ENCODE data around the gene FOXP1. TPM values are rescaled to one million over a fixed set of nuclear protein-coding genes. Genes with fewer than 3 reads are reported as not detected.
A peak's percentile ranks its signal among the peaks of the same experiment; 100 is the strongest.

FOXP1 gene
- total RNA-seq, 1 donor from 2014 or later, result 107 TPM

DNA sequence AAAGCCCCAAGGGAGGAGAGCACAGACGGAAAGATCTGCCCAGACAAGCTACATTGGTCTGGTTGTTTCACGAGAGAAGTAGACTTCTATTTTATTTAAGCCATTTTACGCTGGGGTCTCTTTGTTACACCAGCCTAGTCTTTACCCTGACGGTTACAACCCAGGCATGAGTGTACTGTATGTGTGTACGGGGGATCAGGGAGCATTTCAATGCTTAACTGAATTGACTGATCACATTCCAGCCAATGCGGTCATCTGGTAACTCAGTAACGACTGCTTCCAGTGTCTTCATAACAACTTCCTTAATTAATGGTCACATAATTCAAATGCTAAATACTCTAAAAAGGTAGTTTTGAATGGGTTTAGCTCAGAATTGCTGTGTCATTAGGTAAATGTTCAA lies 288.6 kb downstream of the FOXP1 start:
- H4K20me1 ChIP-seq (ENCODE audit: insufficient read depth, low read length), result peaks cover 5% of the 10 kb centered on the region
- H3K4me2 ChIP-seq (ENCODE audit: low read length), result no peak overlapping the region
- H3K36me3 ChIP-seq (ENCODE audit: insufficient read depth, low read length), result peaks cover 2% of the 10 kb centered on the region
- no peak overlapping the region for H3K4me3 ChIP-seq (ENCODE audit: insufficient read depth, low read depth, low read length)
- H3K9me3 Mint-ChIP-seq (ENCODE audit: unreplicated experiment), result no peaks in the 10 kb centered on the region
- no peak for DNase-seq (ENCODE audit: low read depth)
- peak overlapping the region; percentile 23 for H3K4me3 Mint-ChIP-seq (ENCODE audit: unreplicated experiment)
- H3K36me3 Mint-ChIP-seq (ENCODE audit: low read depth, unreplicated experiment), result peaks cover 6% of the 10 kb centered on the region
- H3K4me1 Mint-ChIP-seq (ENCODE audit: low read depth, unreplicated experiment), result peaks cover 17% of the 10 kb centered on the region
- no peak overlapping the region for H3K27ac ChIP-seq (ENCODE audit: low read depth, low read length)
- H3K9ac ChIP-seq (ENCODE audit: low read length), result no peak overlapping the region
- H3K79me2 ChIP-seq (ENCODE audit: insufficient read depth, low read length), result peaks cover 46% of the 10 kb centered on the region
- no peaks in the 10 kb centered on the region for H3K27me3 ChIP-seq (ENCODE audit: insufficient read depth, low read length)
- no peak for FAIRE-seq
- no peak overlapping the region for H2AFZ ChIP-seq (ENCODE audit: low read depth, low read length)
- H3K9me3 ChIP-seq (ENCODE audit: insufficient read depth, low read depth, low read length), result no peaks in the 10 kb centered on the region
- H3K4me1 ChIP-seq (ENCODE audit: insufficient read depth, low read length), result no peaks in the 10 kb centered on the region
- TF ChIP-seq EZH2 (IDR thresholded peaks at IDR 0.05; ENCODE audit: insufficient read depth, low read length), result no peak
- TF ChIP-seq CTCF (IDR thresholded peaks at IDR 0.05; ENCODE audit: insufficient read depth, low read depth, low read length), result no peak
- no peak overlapping the region for H3K27ac Mint-ChIP-seq (ENCODE audit: unreplicated experiment)
- H3K27me3 Mint-ChIP-seq (ENCODE audit: low read depth, unreplicated experiment), result no peaks in the 10 kb centered on the region

GRCh38 chr3:71290301-71290700 lies 293.2 kb downstream of the FOXP1 start:
- no peak overlapping the region for H3K4me3 ChIP-seq (ENCODE audit: insufficient read depth, low read depth, low read length)
- Mint-ChIP-seq H3K27me3 (ENCODE audit: low read depth, unreplicated experiment) (no peaks in the 10 kb centered on the region), H3K36me3 (ENCODE audit: low read depth, unreplicated experiment) (peaks cover 3% of the 10 kb centered on the region), H3K9me3 (ENCODE audit: unreplicated experiment) (no peaks in the 10 kb centered on the region), H3K4me1 (ENCODE audit: low read depth, unreplicated experiment) (peaks cover 15% of the 10 kb centered on the region), H3K27ac (ENCODE audit: unreplicated experiment) (no peak overlapping the region), H3K4me3 (ENCODE audit: unreplicated experiment) (no peak overlapping the region)
- no peaks in the 10 kb centered on the region for H3K4me1 ChIP-seq (ENCODE audit: insufficient read depth, low read length)
- peaks cover 2% of the 10 kb centered on the region for H3K36me3 ChIP-seq (ENCODE audit: insufficient read depth, low read length)
- H4K20me1 ChIP-seq (ENCODE audit: insufficient read depth, low read length), result peaks cover 5% of the 10 kb centered on the region
- H3K9ac ChIP-seq (ENCODE audit: low read length), result no peak overlapping the region
- no peak for TF ChIP-seq CTCF (IDR thresholded peaks at IDR 0.05; ENCODE audit: insufficient read depth, low read depth, low read length)
- TF ChIP-seq EZH2 (IDR thresholded peaks at IDR 0.05; ENCODE audit: insufficient read depth, low read length), result no peak
- no peak for DNase-seq (ENCODE audit: low read depth)
- H3K9me3 ChIP-seq (ENCODE audit: insufficient read depth, low read depth, low read length), result no peaks in the 10 kb centered on the region
- H2AFZ ChIP-seq (ENCODE audit: low read depth, low read length), result no peak overlapping the region
- H3K4me2 ChIP-seq (ENCODE audit: low read length), result no peak overlapping the region
- peaks cover 43% of the 10 kb centered on the region for H3K79me2 ChIP-seq (ENCODE audit: insufficient read depth, low read length)
- no peak for FAIRE-seq
- H3K27me3 ChIP-seq (ENCODE audit: insufficient read depth, low read length), result no peaks in the 10 kb centered on the region
- no peak overlapping the region for H3K27ac ChIP-seq (ENCODE audit: low read depth, low read length)

DNA sequence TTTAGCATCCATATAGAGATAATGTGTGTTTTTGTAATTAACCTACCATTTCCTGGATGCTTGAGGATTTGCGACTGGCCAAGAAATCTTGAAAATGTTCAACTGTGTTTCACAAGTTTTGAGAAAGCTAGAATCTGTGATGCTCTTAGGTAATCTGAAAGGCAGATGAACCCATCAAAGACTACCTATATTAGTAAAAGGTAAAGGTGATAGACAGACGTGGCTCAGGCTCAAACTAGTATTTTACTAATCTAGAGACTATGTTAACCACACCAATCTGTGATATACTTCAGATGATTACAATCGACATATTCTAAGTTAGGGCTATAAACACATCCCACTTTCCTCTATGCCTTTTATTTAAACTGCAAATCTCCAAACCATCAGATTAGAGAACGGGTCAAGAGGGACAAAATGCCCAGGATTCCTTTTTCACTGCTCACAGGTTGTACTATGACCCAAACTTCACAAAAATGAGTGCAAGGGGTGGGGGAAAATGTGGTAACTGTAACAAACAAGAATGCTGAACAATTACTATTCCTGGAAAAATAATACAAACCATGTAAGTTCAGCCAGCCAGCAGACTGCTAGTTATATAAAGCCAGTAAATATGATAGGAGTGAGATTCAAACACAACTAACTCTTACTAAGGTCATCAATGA lies 295.1 kb downstream of the FOXP1 start:
- Mint-ChIP-seq H3K4me1 (ENCODE audit: low read depth, unreplicated experiment) (peaks cover 7% of the 10 kb centered on the region), H3K9me3 (ENCODE audit: unreplicated experiment) (no peaks in the 10 kb centered on the region), H3K27me3 (ENCODE audit: low read depth, unreplicated experiment) (no peaks in the 10 kb centered on the region), H3K27ac (ENCODE audit: unreplicated experiment) (no peak overlapping the region), H3K36me3 (ENCODE audit: low read depth, unreplicated experiment) (peaks cover 6% of the 10 kb centered on the region), H3K4me3 (ENCODE audit: unreplicated experiment) (no peak overlapping the region)
- Histone ChIP-seq H3K27ac (ENCODE audit: low read depth, low read length) (no peak overlapping the region), H3K9ac (ENCODE audit: low read length) (no peak overlapping the region), H3K79me2 (ENCODE audit: insufficient read depth, low read length) (peaks cover 35% of the 10 kb centered on the region), H3K9me3 (ENCODE audit: insufficient read depth, low read depth, low read length) (no peaks in the 10 kb centered on the region), H3K27me3 (ENCODE audit: insufficient read depth, low read length) (no peaks in the 10 kb centered on the region), H3K36me3 (ENCODE audit: insufficient read depth, low read length) (no peaks in the 10 kb centered on the region), H3K4me3 (ENCODE audit: insufficient read depth, low read depth, low read length) (no peak overlapping the region), H3K4me1 (ENCODE audit: insufficient read depth, low read length) (no peaks in the 10 kb centered on the region), H4K20me1 (ENCODE audit: insufficient read depth, low read length) (peaks cover 6% of the 10 kb centered on the region), H3K4me2 (ENCODE audit: low read length) (peak overlapping the region; percentile 21), H2AFZ (ENCODE audit: low read depth, low read length) (no peak overlapping the region)
- FAIRE-seq (peak; percentile 74), DNase-seq (ENCODE audit: low read depth) (peak; percentile 64)
- TF ChIP-seq CTCF (IDR thresholded peaks at IDR 0.05; ENCODE audit: insufficient read depth, low read depth, low read length), result no peak
- TF ChIP-seq EZH2 (IDR thresholded peaks at IDR 0.05; ENCODE audit: insufficient read depth, low read length), result no peak

Measured in astrocyte (in vitro differentiated cells and primary cell).